H9 (cell line): ENCODE data around the gene PRKCZ. TPM values are rescaled to one million over a fixed set of nuclear protein-coding genes. Genes with fewer than 3 reads are reported as not detected.

Source experiments
- DNase-seq: peaks from one replicate; pipeline ENCODE4 v3.0.0-alpha.2; 2017
- H2AFZ ChIP-seq: one replicate; pipeline ENCODE4 v1.6.1; 2013; ENCODE audit warnings: mild to moderate bottlenecking, low read length, control low read depth, moderate library complexity
- H2AK5ac ChIP-seq: 2 replicates; pipeline ENCODE4 v1.6.1; 2013; ENCODE audit warnings: low read length, control low read depth, mixed read lengths; ENCODE audit not compliant: insufficient read length
- H2BK120ac ChIP-seq: one replicate; pipeline ENCODE4 v1.6.1; 2013; ENCODE audit warnings: low read depth, mild to moderate bottlenecking, low read length, control low read depth, inconsistent platforms; ENCODE audit not compliant: poor library complexity, severe bottlenecking
- H2BK12ac ChIP-seq: 2 replicates; pipeline ENCODE4 v1.6.1; 2013; ENCODE audit warnings: low read length, control low read depth, mixed read lengths, low read depth; ENCODE audit not compliant: insufficient read length
- H2BK15ac ChIP-seq: 2 replicates; pipeline ENCODE4 v1.6.1; 2013; ENCODE audit warnings: low read depth, low read length, control low read depth
- H2BK20ac ChIP-seq: one replicate; pipeline ENCODE4 v1.6.1; 2013; ENCODE audit warnings: low read depth, mild to moderate bottlenecking, low read length, control low read depth, inconsistent platforms; ENCODE audit not compliant: poor library complexity, severe bottlenecking
- H2BK5ac ChIP-seq: 2 replicates; pipeline ENCODE4 v1.6.1; 2013; ENCODE audit warnings: low read length, control low read depth, mixed read lengths; ENCODE audit not compliant: insufficient read length
- H3K14ac ChIP-seq: 2 replicates; pipeline ENCODE4 v1.6.1; 2013; ENCODE audit warnings: low read length, control low read depth; ENCODE audit not compliant: insufficient read depth
- H3K18ac ChIP-seq: 2 replicates; pipeline ENCODE4 v1.6.1; 2013; ENCODE audit warnings: low read depth, mild to moderate bottlenecking, mixed read lengths, low read length, control low read depth; ENCODE audit not compliant: insufficient read length
- H3K23ac ChIP-seq: 2 replicates; pipeline ENCODE4 v1.6.1; 2013; ENCODE audit warnings: low read length, control low read depth, mixed read lengths, low read depth; ENCODE audit not compliant: insufficient read length
- H3K23me2 ChIP-seq: 2 replicates; pipeline ENCODE4 v1.6.1; 2013; ENCODE audit warnings: low read depth, mild to moderate bottlenecking, mixed read lengths, low read length, control low read depth; ENCODE audit not compliant: insufficient read length, poor library complexity, severe bottlenecking
- H3K27ac ChIP-seq: 2 replicates; pipeline ENCODE4 v1.5.1; 2013; ENCODE audit warnings: low read length, control low read depth, mixed read lengths, low read depth; ENCODE audit not compliant: insufficient read length
- H3K27me3 ChIP-seq: 2 replicates; pipeline ENCODE4 v1.6.1; 2013; ENCODE audit warnings: low read length, control low read depth, inconsistent platforms; ENCODE audit not compliant: insufficient read depth
- H3K4ac ChIP-seq: 2 replicates; pipeline ENCODE4 v1.6.1; 2013; ENCODE audit warnings: low read depth, mild to moderate bottlenecking, control low read depth, inconsistent platforms, low read length, moderate library complexity
- H3K4me1 ChIP-seq: 2 replicates; pipeline ENCODE4 v1.6.1; 2013; ENCODE audit warnings: low read length, control low read depth, inconsistent platforms; ENCODE audit not compliant: insufficient read depth
- H3K4me2 ChIP-seq: 2 replicates; pipeline ENCODE4 v1.6.1; 2013; ENCODE audit warnings: low read length, control low read depth, mixed read lengths; ENCODE audit not compliant: insufficient read length, insufficient read depth
- H3K56ac ChIP-seq: 2 replicates; pipeline ENCODE4 v1.6.1; 2013; ENCODE audit warnings: low read depth, mild to moderate bottlenecking, mixed read lengths, low read length, control low read depth; ENCODE audit not compliant: insufficient read length
- H3K79me1 ChIP-seq: 2 replicates; pipeline ENCODE4 v1.6.1; 2013; ENCODE audit warnings: low read depth, mild to moderate bottlenecking, moderate library complexity, low read length, control low read depth, inconsistent platforms; ENCODE audit not compliant: insufficient read depth, poor library complexity, severe bottlenecking
- H3K79me2 ChIP-seq: 2 replicates; pipeline ENCODE4 v1.6.1; 2013; ENCODE audit warnings: low read length, control low read depth, inconsistent platforms; ENCODE audit not compliant: insufficient read depth
- H3K9ac ChIP-seq: 2 replicates; pipeline ENCODE4 v1.6.1; 2013; ENCODE audit warnings: low read length, control low read depth, mixed read lengths; ENCODE audit not compliant: insufficient read length; ENCODE audit errors: extremely low read depth
- H3K9me3 ChIP-seq: one replicate; pipeline ENCODE4 v1.6.1; 2013; ENCODE audit warnings: low read depth, low read length, inconsistent platforms; ENCODE audit not compliant: control insufficient read depth
- H3T11ph ChIP-seq: one replicate; pipeline ENCODE4 v1.6.1; 2013; ENCODE audit warnings: mild to moderate bottlenecking, low read length, control low read depth, inconsistent platforms
- H4K20me1 ChIP-seq: one replicate; pipeline ENCODE4 v1.6.1; 2013; ENCODE audit not compliant: control insufficient read depth, insufficient read length, insufficient read depth
- H4K5ac ChIP-seq: 2 replicates; pipeline ENCODE4 v1.6.1; 2013; ENCODE audit warnings: low read depth, mild to moderate bottlenecking, mixed read lengths, low read length, control low read depth; ENCODE audit not compliant: insufficient read length
- H4K8ac ChIP-seq: replicated peaks from 2 replicates; pipeline ENCODE4 v1.6.1; 2013; ENCODE audit warnings: low read length, control low read depth, mixed read lengths, low read depth; ENCODE audit not compliant: insufficient read length
- H4K91ac ChIP-seq: 2 replicates; pipeline ENCODE4 v1.6.1; 2013; ENCODE audit warnings: low read depth, mild to moderate bottlenecking, moderate library complexity, mixed read lengths, low read length, control low read depth; ENCODE audit not compliant: insufficient read length
- H3K27ac Mint-ChIP-seq, 3 experiments: 2 replicates in 2 of 3; 3 replicates in 1 of 3; pipeline ENCODE4 v1.8.0; 2020 to 2021; ENCODE audit warnings: mixed read lengths in 3 of 3, mild to moderate bottlenecking in 1 of 3, moderate library complexity in 1 of 3
- H3K27me3 Mint-ChIP-seq: 2 replicates; pipeline ENCODE4 v1.8.0; 2021; ENCODE audit warnings: low read depth, mild to moderate bottlenecking, moderate library complexity, mixed read lengths
- H3K36me3 Mint-ChIP-seq, 3 experiments: 2 replicates in 2 of 3; 3 replicates in 1 of 3; pipeline ENCODE4 v1.8.0; 2020 to 2021; ENCODE audit warnings: low read depth in 3 of 3, mixed read lengths in 3 of 3; ENCODE audit not compliant: insufficient read depth in 1 of 3
- H3K4me1 Mint-ChIP-seq, 2 experiments: 2 replicates each; pipeline ENCODE4 v1.8.0; 2020; ENCODE audit warnings: mixed read lengths in 2 of 2
- H3K4me3 Mint-ChIP-seq, 2 experiments: 2 replicates in 1 of 2; 3 replicates in 1 of 2; pipeline ENCODE4 v1.8.0; 2020 to 2021; ENCODE audit warnings: mild to moderate bottlenecking in 2 of 2, mixed read lengths in 2 of 2, moderate library complexity in 1 of 2
- H3K9me3 Mint-ChIP-seq, 2 experiments: 2 replicates in 1 of 2; 3 replicates in 1 of 2; pipeline ENCODE4 v1.8.0; 2020; ENCODE audit warnings: mild to moderate bottlenecking in 2 of 2, mixed read lengths in 2 of 2, moderate library complexity in 1 of 2
- WGBS: extraction: QIAGEN DNeasy Blood & Tissue Kit; methylation state at CpG from one replicate; pipeline ENCODE4 v1.1.7; 2013; ENCODE audit warnings: missing lambda C conversion rate, low lambda C conversion rate, mixed read lengths; ENCODE audit not compliant: insufficient read length; ENCODE audit errors: extremely low coverage; 5-methylcytosine and 5-hydroxymethylcytosine counted together
- total RNA-seq: library from RNA; stranded (reverse); gene quantifications from 2 replicates; pipeline ENCODE4 v1.2.1, GENCODE V29; 2021
- TF ChIP-seq, protein P1 (sequence below): fragments of 200-600 bp; sonication (generic); conservative IDR thresholded peaks from 3 replicates; pipeline ENCODE4 v1.8.0; 2021; ENCODE audit warnings: antibody characterized with exemption, mild to moderate bottlenecking

The PRKCZ gene
- total RNA-seq, 1 experiment from 2014 or later = 48.4 TPM

DNA sequence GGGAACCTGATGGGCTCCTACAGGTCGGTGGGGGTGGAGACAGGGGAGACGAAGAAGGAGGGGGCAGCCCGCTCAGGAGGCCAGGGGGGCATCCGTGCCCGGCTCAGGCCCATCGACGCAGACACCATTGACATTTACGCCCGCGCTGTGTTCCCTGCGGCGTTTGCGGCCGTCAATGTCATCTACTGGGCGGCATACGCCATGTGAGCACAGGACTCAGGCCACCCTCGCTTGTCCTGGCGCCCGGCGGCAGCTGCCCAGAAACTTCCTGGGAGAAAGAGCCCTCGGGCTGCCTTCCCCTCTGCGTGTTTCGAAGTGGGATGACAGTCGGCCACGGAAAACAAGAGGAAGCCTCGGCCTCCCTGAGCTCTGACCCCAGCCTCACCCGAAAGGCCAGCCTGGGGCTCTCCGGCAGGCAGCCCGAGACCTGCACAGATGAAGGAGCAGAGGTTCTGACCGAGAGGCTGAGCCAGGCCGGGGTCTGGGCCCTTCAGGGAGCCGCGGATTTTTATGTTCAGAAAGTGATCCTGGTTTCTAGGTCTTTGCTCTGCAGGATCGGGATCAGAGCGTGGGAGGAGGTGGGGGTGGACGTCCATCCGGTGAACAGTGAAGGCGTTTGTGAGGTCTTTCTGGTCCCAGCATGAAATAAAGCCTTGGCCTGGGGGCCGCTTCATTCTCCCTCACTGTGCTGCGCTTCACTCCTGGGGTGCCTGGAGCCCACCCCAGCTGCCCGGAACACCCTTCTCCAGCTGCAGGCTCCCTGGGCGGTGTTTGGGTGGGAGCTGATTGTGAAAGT, 19.9 kb upstream of the PRKCZ start:
- no peak overlapping the region for H3K4me2 ChIP-seq
- no peak overlapping the region for H3T11ph ChIP-seq
- H4K8ac ChIP-seq = no peak overlapping the region
- H3K27me3 Mint-ChIP-seq = no peaks in the 10 kb centered on the region
- H3K9me3 ChIP-seq = no peaks in the 10 kb centered on the region
- H3K18ac ChIP-seq = no peak overlapping the region
- no peak overlapping the region for H3K27ac ChIP-seq
- no peak overlapping the region for H3K4ac ChIP-seq
- H3K56ac ChIP-seq = no peak overlapping the region
- no peak for DNase-seq
- H3K23ac ChIP-seq = no peak overlapping the region
- TF ChIP-seq, protein P1, sequence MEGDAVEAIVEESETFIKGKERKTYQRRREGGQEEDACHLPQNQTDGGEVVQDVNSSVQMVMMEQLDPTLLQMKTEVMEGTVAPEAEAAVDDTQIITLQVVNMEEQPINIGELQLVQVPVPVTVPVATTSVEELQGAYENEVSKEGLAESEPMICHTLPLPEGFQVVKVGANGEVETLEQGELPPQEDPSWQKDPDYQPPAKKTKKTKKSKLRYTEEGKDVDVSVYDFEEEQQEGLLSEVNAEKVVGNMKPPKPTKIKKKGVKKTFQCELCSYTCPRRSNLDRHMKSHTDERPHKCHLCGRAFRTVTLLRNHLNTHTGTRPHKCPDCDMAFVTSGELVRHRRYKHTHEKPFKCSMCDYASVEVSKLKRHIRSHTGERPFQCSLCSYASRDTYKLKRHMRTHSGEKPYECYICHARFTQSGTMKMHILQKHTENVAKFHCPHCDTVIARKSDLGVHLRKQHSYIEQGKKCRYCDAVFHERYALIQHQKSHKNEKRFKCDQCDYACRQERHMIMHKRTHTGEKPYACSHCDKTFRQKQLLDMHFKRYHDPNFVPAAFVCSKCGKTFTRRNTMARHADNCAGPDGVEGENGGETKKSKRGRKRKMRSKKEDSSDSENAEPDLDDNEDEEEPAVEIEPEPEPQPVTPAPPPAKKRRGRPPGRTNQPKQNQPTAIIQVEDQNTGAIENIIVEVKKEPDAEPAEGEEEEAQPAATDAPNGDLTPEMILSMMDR = no peak
- no peak overlapping the region for H4K91ac ChIP-seq
- H3K27ac Mint-ChIP-seq = no peak overlapping the region; a peak in 1 of 7 replicates
- H3K79me2 ChIP-seq = no peaks in the 10 kb centered on the region
- H2BK20ac ChIP-seq = no peak overlapping the region
- WGBS = no CpG with 5 or more reads among the region's 42 CpGs
- H2AFZ ChIP-seq = no peak overlapping the region
- peaks cover 0 to 9% of the 10 kb centered on the region in 2 experiments; a peak in 2 of 4 replicates for H3K4me1 Mint-ChIP-seq
- no peaks in the 10 kb centered on the region for H3K9me3 Mint-ChIP-seq
- H4K20me1 ChIP-seq = no peaks in the 10 kb centered on the region
- H3K36me3 Mint-ChIP-seq = no peaks in the 10 kb centered on the region
- no peak overlapping the region for H3K9ac ChIP-seq
- no peaks in the 10 kb centered on the region for H3K79me1 ChIP-seq
- no peaks in the 10 kb centered on the region for H3K23me2 ChIP-seq
- no peak overlapping the region for H3K4me3 Mint-ChIP-seq
- no peak overlapping the region for H2AK5ac ChIP-seq
- H2BK15ac ChIP-seq = no peak overlapping the region
- H2BK12ac ChIP-seq = no peak overlapping the region
- no peaks in the 10 kb centered on the region for H3K4me1 ChIP-seq
- H3K27me3 ChIP-seq = no peaks in the 10 kb centered on the region
- H2BK120ac ChIP-seq = no peak overlapping the region
- H2BK5ac ChIP-seq = no peak overlapping the region
- H3K14ac ChIP-seq = no peak overlapping the region
- no peak overlapping the region for H4K5ac ChIP-seq
